Measurements from ENCODE around the gene SLC30A1.

GRCh38 chr1:211581526-211581925, 2.6 kb upstream of the SLC30A1 start:
- TF ChIP-seq RFX5 (IDR thresholded peaks at IDR 0.05; ENCODE audit: borderline replicate concordance, low read depth, low read length) (no peak), CTCF (IDR thresholded peaks at IDR 0.05; ENCODE audit: control extremely low read depth in 1 of 3, insufficient read depth in 1 of 3, low read depth in 1 of 3, low read length in 3 of 3) (no peak), GABPA (IDR thresholded peaks at IDR 0.05; ENCODE audit: borderline replicate concordance, insufficient read depth, low read length) (no peak), ZNF274 (IDR thresholded peaks at IDR 0.05; ENCODE audit: borderline replicate concordance, extremely low read depth, low read length) (no peak), EP300 (IDR thresholded peaks at IDR 0.05; ENCODE audit: borderline replicate concordance in 1 of 2, low read depth in 2 of 2, low read length in 2 of 2) (no peak), CEBPB (IDR thresholded peaks at IDR 0.05; ENCODE audit: low read depth, low read length) (no peak), YY1 (IDR thresholded peaks at IDR 0.05; ENCODE audit: low read depth, low read length) (no peak), POLR2A (IDR thresholded peaks at IDR 0.05; ENCODE audit: control extremely low read depth in 1 of 2, low read depth in 2 of 2, low read length in 2 of 2) (no peak), TAF1 (IDR thresholded peaks at IDR 0.05; ENCODE audit: low read depth, low read length) (no peak), CHD7 (IDR thresholded peaks at IDR 0.05; ENCODE audit: insufficient replicate concordance, low read length) (no peak), POLR2AphosphoS5 (IDR thresholded peaks at IDR 0.05; ENCODE audit: low read depth, low read length) (no peak), FOSL1 (IDR thresholded peaks at IDR 0.05; ENCODE audit: insufficient read depth, low read depth, low read length) (no peak), SP1 (IDR thresholded peaks at IDR 0.05; ENCODE audit: low read depth, low read length) (no peak)
- TF ChIP-seq, protein P1, sequence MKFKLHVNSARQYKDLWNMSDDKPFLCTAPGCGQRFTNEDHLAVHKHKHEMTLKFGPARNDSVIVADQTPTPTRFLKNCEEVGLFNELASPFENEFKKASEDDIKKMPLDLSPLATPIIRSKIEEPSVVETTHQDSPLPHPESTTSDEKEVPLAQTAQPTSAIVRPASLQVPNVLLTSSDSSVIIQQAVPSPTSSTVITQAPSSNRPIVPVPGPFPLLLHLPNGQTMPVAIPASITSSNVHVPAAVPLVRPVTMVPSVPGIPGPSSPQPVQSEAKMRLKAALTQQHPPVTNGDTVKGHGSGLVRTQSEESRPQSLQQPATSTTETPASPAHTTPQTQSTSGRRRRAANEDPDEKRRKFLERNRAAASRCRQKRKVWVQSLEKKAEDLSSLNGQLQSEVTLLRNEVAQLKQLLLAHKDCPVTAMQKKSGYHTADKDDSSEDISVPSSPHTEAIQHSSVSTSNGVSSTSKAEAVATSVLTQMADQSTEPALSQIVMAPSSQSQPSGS (IDR thresholded peaks at IDR 0.05; ENCODE audit: low read length) = no peak
